Measurements from ENCODE around the gene LILRB4. TPM values are rescaled to one million over a fixed set of nuclear protein-coding genes. Genes with fewer than 3 reads are reported as not detected.

Gene LILRB4
- total RNA-seq, 1 experiment from 2014 or later, result not detected

GRCh38 chr19:54668353-54668752 lies 5.6 kb downstream of the LILRB4 start:
- BruUV-seq (replicated peaks), result no TSS peak

GRCh38 chr19:54670576-54671357 lies 8.0 kb downstream of the LILRB4 start:
- intact Hi-C loops (cut with micrococcal nuclease; ENCODE audit: unreplicated experiment), result no loop called here

More at GRCh38 chr19:54668353-54668752, 5.6 kb downstream of the LILRB4 start:
- no peak for DNase-seq (ENCODE audit: low spot score)
- CTCF ChIA-PET, result no interaction called here
- Histone ChIP-seq H3K27ac (ENCODE audit: low read depth, low read length, poor library complexity, severe bottlenecking) (no peak overlapping the region), H3K9me3 (ENCODE audit: low read depth, low read length, poor library complexity, severe bottlenecking) (peaks cover 10% of the 10 kb centered on the region), H3K27me3 (replicated peaks; ENCODE audit: insufficient read depth, low read depth, low read length, poor library complexity) (peaks cover 30% of the 10 kb centered on the region), H3K36me3 (ENCODE audit: insufficient read depth, low read length, poor library complexity, severe bottlenecking) (no peaks in the 10 kb centered on the region), H3K4me3 (ENCODE audit: low read depth, low read length, poor library complexity, severe bottlenecking) (no peak overlapping the region), H3K4me1 (ENCODE audit: insufficient read depth, low read length, poor library complexity, severe bottlenecking) (no peaks in the 10 kb centered on the region)
- intact Hi-C loops (cut with micrococcal nuclease; ENCODE audit: unreplicated experiment), result no loop called here
- POLR2A ChIA-PET (ENCODE audit: low non-redundant PET), result no interaction called here
- TF ChIP-seq CTCF (conservative IDR thresholded peaks at IDR 0.05; ENCODE audit: low read depth, low read length) (no peak), EZH2 (IDR thresholded peaks at IDR 0.05; ENCODE audit: borderline replicate concordance, low read depth, low read length, poor library complexity, severe bottlenecking) (no peak)

GRCh38 chr19:54673222-54673621 lies 10.4 kb downstream of the LILRB4 start:
- TF ChIP-seq EZH2 (IDR thresholded peaks at IDR 0.05; ENCODE audit: borderline replicate concordance, low read depth, low read length, poor library complexity, severe bottlenecking), result no peak
- TF ChIP-seq CTCF (conservative IDR thresholded peaks at IDR 0.05; ENCODE audit: low read depth, low read length), result no peak
- Histone ChIP-seq H3K4me1 (ENCODE audit: insufficient read depth, low read length, poor library complexity, severe bottlenecking) (no peaks in the 10 kb centered on the region), H3K36me3 (ENCODE audit: insufficient read depth, low read length, poor library complexity, severe bottlenecking) (no peaks in the 10 kb centered on the region), H3K27ac (ENCODE audit: low read depth, low read length, poor library complexity, severe bottlenecking) (no peak overlapping the region), H3K9me3 (ENCODE audit: low read depth, low read length, poor library complexity, severe bottlenecking) (peaks cover 5% of the 10 kb centered on the region), H3K4me3 (ENCODE audit: low read depth, low read length, poor library complexity, severe bottlenecking) (no peak overlapping the region), H3K27me3 (replicated peaks; ENCODE audit: insufficient read depth, low read depth, low read length, poor library complexity) (peaks cover 37% of the 10 kb centered on the region)
- intact Hi-C loops (cut with micrococcal nuclease; ENCODE audit: unreplicated experiment), result no loop called here
- BruUV-seq (replicated peaks), result no TSS peak
- DNase-seq (ENCODE audit: low spot score), result no peak
- CTCF ChIA-PET, result no interaction called here
- POLR2A ChIA-PET (ENCODE audit: low non-redundant PET), result no interaction called here

More at GRCh38 chr19:54670576-54671357, 8.0 kb downstream of the LILRB4 start:
- TF ChIP-seq EZH2 (IDR thresholded peaks at IDR 0.05; ENCODE audit: borderline replicate concordance, low read depth, low read length, poor library complexity, severe bottlenecking), result no peak
- TF ChIP-seq CTCF (conservative IDR thresholded peaks at IDR 0.05; ENCODE audit: low read depth, low read length), result no peak
- H3K36me3 ChIP-seq (ENCODE audit: insufficient read depth, low read length, poor library complexity, severe bottlenecking), result no peaks in the 10 kb centered on the region
- no TSS peak for BruUV-seq (replicated peaks)
- H3K4me3 ChIP-seq (ENCODE audit: low read depth, low read length, poor library complexity, severe bottlenecking), result no peak overlapping the region
- peaks cover 30% of the 10 kb centered on the region for H3K27me3 ChIP-seq (replicated peaks; ENCODE audit: insufficient read depth, low read depth, low read length, poor library complexity)
- CTCF ChIA-PET, result no interaction called here
- no peaks in the 10 kb centered on the region for H3K4me1 ChIP-seq (ENCODE audit: insufficient read depth, low read length, poor library complexity, severe bottlenecking)
- DNase-seq (ENCODE audit: low spot score), result no peak
- H3K27ac ChIP-seq (ENCODE audit: low read depth, low read length, poor library complexity, severe bottlenecking), result no peak overlapping the region
- peaks cover 10% of the 10 kb centered on the region for H3K9me3 ChIP-seq (ENCODE audit: low read depth, low read length, poor library complexity, severe bottlenecking)
- POLR2A ChIA-PET (ENCODE audit: low non-redundant PET), result no interaction called here

All from A673 (cell line).